Activated naive CD4-positive, alpha-beta T cell treated with anti-CD3 and anti-CD28 coated beads, Interleukin-2, amount 10 ng/mL, durations not matched to agents 7 days and 5 days (primary cell): ENCODE results near the gene PLAC9.
"Not testable (repeated sequence)": the region's sequence is repeated elsewhere in the genome, so short reads cannot be mapped to it uniquely, and the experiment has no call there.

Source experiments
- CTCF ChIA-PET: fragments of 350-600 bp; sonication (Branson Sonifier 250); formaldehyde crosslinking; loops from one replicate; lab custom pipeline; 2021; ENCODE audit warnings: antibody characterized with exemption; lab: Charles Lee
- DNase-seq: peaks from one replicate; pipeline ENCODE4 v3.0.0-alpha.2; 2020
- H3K27ac Mint-ChIP-seq: one replicate; pipeline ENCODE4 v1.8.0; 2021; ENCODE audit warnings: mild to moderate bottlenecking, moderate library complexity, mixed read lengths
- H3K27me3 Mint-ChIP-seq: one replicate; pipeline ENCODE4 v1.8.0; 2021; ENCODE audit warnings: mild to moderate bottlenecking, mixed read lengths
- H3K36me3 Mint-ChIP-seq: one replicate; pipeline ENCODE4 v1.8.0; 2021; ENCODE audit warnings: mixed read lengths
- H3K4me1 Mint-ChIP-seq: one replicate; pipeline ENCODE4 v1.8.0; 2021; ENCODE audit warnings: mixed read lengths
- H3K4me3 Mint-ChIP-seq: one replicate; pipeline ENCODE4 v1.8.0; 2021; ENCODE audit warnings: mild to moderate bottlenecking, moderate library complexity, mixed read lengths
- H3K9me3 Mint-ChIP-seq: one replicate; pipeline ENCODE4 v1.8.0; 2021; ENCODE audit warnings: mixed read lengths

PLAC9 gene

GRCh38 chr10:80145406-80146308, 13.1 kb downstream of the PLAC9 start:
- peaks cover 24% of the 10 kb centered on the region for H3K36me3 Mint-ChIP-seq
- DNase-seq, H3K27ac Mint-ChIP-seq, H3K9me3 Mint-ChIP-seq, H3K4me3 Mint-ChIP-seq: not testable (repeated sequence)
- H3K4me1 Mint-ChIP-seq = peaks cover 26% of the 10 kb centered on the region
- CTCF ChIA-PET = interaction anchor here (1.0 to 5.0 kb wide), 4 partner anchors 42 to 98 kb away, joined by 3 to 94 read pairs (median 18); partner anchors contain the start of gene ANXA11
- peaks cover 18% of the 10 kb centered on the region for H3K27me3 Mint-ChIP-seq

- no peak for DNase-seq
- Mint-ChIP-seq H3K9me3 (peaks cover 2% of the 10 kb centered on the region), H3K27me3 (peaks cover 9% of the 10 kb centered on the region), H3K27ac (no peak overlapping the region), H3K4me1 (peaks cover 26% of the 10 kb centered on the region), H3K4me3 (no peak overlapping the region), H3K36me3 (peaks cover 35% of the 10 kb centered on the region)
- CTCF ChIA-PET = interaction anchor here (1.0 to 1.5 kb wide), 2 partner anchors 29 to 100 kb away, joined by 3 read pairs; no protein-coding TSS in a partner anchor
Observed at GRCh38 chr10:80146918-80147317, 14.4 kb downstream of the PLAC9 start.

GRCh38 chr10:80148166-80148805, 15.8 kb downstream of the PLAC9 start:
- CTCF ChIA-PET = interaction anchor here (1.5 to 2.5 kb wide), 2 partner anchors 27 to 74 kb away, joined by 3 to 9 read pairs; no protein-coding TSS in a partner anchor
- Mint-ChIP-seq H3K9me3 (peaks cover 2% of the 10 kb centered on the region), H3K27ac (no peak overlapping the region), H3K27me3 (peaks cover 6% of the 10 kb centered on the region), H3K4me1 (peaks cover 27% of the 10 kb centered on the region), H3K36me3 (peaks cover 45% of the 10 kb centered on the region), H3K4me3 (no peak overlapping the region)
- no peak for DNase-seq

- no peak for DNase-seq
- CTCF ChIA-PET = interaction anchor here (2.5 kb wide), 1 partner anchor 74 kb away, joined by 9 read pairs; no protein-coding TSS in a partner anchor
- Mint-ChIP-seq H3K4me3 (no peak overlapping the region), H3K9me3 (peaks cover 2% of the 10 kb centered on the region), H3K27me3 (peaks cover 6% of the 10 kb centered on the region), H3K36me3 (peaks cover 50% of the 10 kb centered on the region), H3K27ac (no peak overlapping the region), H3K4me1 (peaks cover 22% of the 10 kb centered on the region)
Observed at GRCh38 chr10:80149123-80149522, 16.6 kb downstream of the PLAC9 start.

GRCh38 chr10:80150172-80150571, 17.6 kb downstream of the PLAC9 start:
- Mint-ChIP-seq H3K9me3 (peaks cover 2% of the 10 kb centered on the region), H3K4me3 (no peak overlapping the region), H3K27ac (no peak overlapping the region), H3K36me3 (peaks cover 60% of the 10 kb centered on the region), H3K4me1 (peaks cover 13% of the 10 kb centered on the region), H3K27me3 (no peaks in the 10 kb centered on the region)
- CTCF ChIA-PET = interaction anchor here (1.2 kb wide), 1 partner anchor 72 kb away, joined by 5 read pairs; no protein-coding TSS in a partner anchor
- DNase-seq = no peak

GRCh38 chr10:80152820-80153219, 20.3 kb downstream of the PLAC9 start:
- Mint-ChIP-seq H3K4me1 (peaks cover 6% of the 10 kb centered on the region), H3K9me3 (peaks cover 2% of the 10 kb centered on the region), H3K27ac (no peak overlapping the region), H3K27me3 (no peaks in the 10 kb centered on the region), H3K36me3 (peaks cover 82% of the 10 kb centered on the region), H3K4me3 (no peak overlapping the region)
- CTCF ChIA-PET = no interaction called here
- DNase-seq = no peak

GRCh38 chr10:80153460-80153859, 20.9 kb downstream of the PLAC9 start:
- H3K27me3 Mint-ChIP-seq = no peaks in the 10 kb centered on the region
- H3K27ac Mint-ChIP-seq = no peak overlapping the region
- peaks cover 6% of the 10 kb centered on the region for H3K4me1 Mint-ChIP-seq
- H3K36me3 Mint-ChIP-seq = peaks cover 86% of the 10 kb centered on the region
- no peak overlapping the region for H3K4me3 Mint-ChIP-seq
- H3K9me3 Mint-ChIP-seq = peaks cover 2% of the 10 kb centered on the region
- no peak for DNase-seq
- CTCF ChIA-PET = interaction anchor here (1.2 kb wide), 1 partner anchor 10 kb away, joined by 5 read pairs; no protein-coding TSS in a partner anchor

GRCh38 chr10:80154626-80154977, 22.1 kb downstream of the PLAC9 start:
- DNase-seq = no peak
- Mint-ChIP-seq H3K4me3 (no peak overlapping the region), H3K4me1 (peaks cover 6% of the 10 kb centered on the region), H3K27ac (no peak overlapping the region), H3K27me3 (no peaks in the 10 kb centered on the region), H3K9me3 (no peaks in the 10 kb centered on the region), H3K36me3 (peaks cover 86% of the 10 kb centered on the region)
- CTCF ChIA-PET = no interaction called here

GRCh38 chr10:80154978-80155695, 22.6 kb downstream of the PLAC9 start:
- CTCF ChIA-PET = no interaction called here
- DNase-seq = no peak
- H3K9me3 Mint-ChIP-seq = no peaks in the 10 kb centered on the region
- peak overlapping the region; percentile 58 for H3K27ac Mint-ChIP-seq
- H3K4me1 Mint-ChIP-seq = peaks cover 6% of the 10 kb centered on the region
- H3K27me3 Mint-ChIP-seq = no peaks in the 10 kb centered on the region
- no peak overlapping the region for H3K4me3 Mint-ChIP-seq
- peaks cover 87% of the 10 kb centered on the region for H3K36me3 Mint-ChIP-seq

GRCh38 chr10:80155696-80156215, 23.2 kb downstream of the PLAC9 start:
- H3K4me1 Mint-ChIP-seq = peaks cover 2% of the 10 kb centered on the region
- peaks cover 85% of the 10 kb centered on the region for H3K36me3 Mint-ChIP-seq
- H3K4me3 Mint-ChIP-seq = no peak overlapping the region
- DNase-seq = no peak
- H3K27ac Mint-ChIP-seq = no peak overlapping the region
- no peaks in the 10 kb centered on the region for H3K27me3 Mint-ChIP-seq
- H3K9me3 Mint-ChIP-seq = no peaks in the 10 kb centered on the region
- CTCF ChIA-PET = no interaction called here

GRCh38 chr10:80156216-80156615, 23.7 kb downstream of the PLAC9 start:
- CTCF ChIA-PET = interaction anchor here (1.3 kb wide), 1 partner anchor 62 kb away, joined by 3 read pairs; no protein-coding TSS in a partner anchor
- H3K27me3 Mint-ChIP-seq = no peaks in the 10 kb centered on the region
- no peak overlapping the region for H3K27ac Mint-ChIP-seq
- peaks cover 2% of the 10 kb centered on the region for H3K4me1 Mint-ChIP-seq
- no peak for DNase-seq
- H3K36me3 Mint-ChIP-seq = peaks cover 82% of the 10 kb centered on the region
- no peaks in the 10 kb centered on the region for H3K9me3 Mint-ChIP-seq
- H3K4me3 Mint-ChIP-seq = no peak overlapping the region

GRCh38 chr10:80157561-80157960, 25.0 kb downstream of the PLAC9 start:
- Mint-ChIP-seq H3K36me3 (peaks cover 80% of the 10 kb centered on the region), H3K4me1 (no peaks in the 10 kb centered on the region), H3K27ac (peak overlapping the region; percentile 67), H3K4me3 (no peak overlapping the region), H3K27me3 (no peaks in the 10 kb centered on the region), H3K9me3 (no peaks in the 10 kb centered on the region)
- CTCF ChIA-PET = interaction anchor here (1.3 to 1.6 kb wide), 2 partner anchors 14 to 60 kb away, joined by 3 to 4 read pairs; no protein-coding TSS in a partner anchor
- no peak for DNase-seq

GRCh38 chr10:80158126-80158525, 25.6 kb downstream of the PLAC9 start:
- H3K4me3 Mint-ChIP-seq = no peak overlapping the region
- DNase-seq = no peak
- CTCF ChIA-PET = interaction anchor here (1.6 kb wide), 1 partner anchor 15 kb away, joined by 4 read pairs; no protein-coding TSS in a partner anchor
- no peaks in the 10 kb centered on the region for H3K4me1 Mint-ChIP-seq
- H3K27me3 Mint-ChIP-seq = no peaks in the 10 kb centered on the region
- peaks cover 82% of the 10 kb centered on the region for H3K36me3 Mint-ChIP-seq
- H3K27ac Mint-ChIP-seq = peak overlapping the region; percentile 67
- H3K9me3 Mint-ChIP-seq = no peaks in the 10 kb centered on the region
